Endothelial cell of umbilical vein (primary cell): ENCODE data around the gene KCNJ5. TPM values are rescaled to one million over a fixed set of nuclear protein-coding genes. Genes with fewer than 3 reads are reported as not detected.
A peak's percentile ranks its signal among the peaks of the same experiment; 100 is the strongest.

Source experiments
- BruUV-seq: library from RNA; stranded (reverse); fragments of 400-500 nt; replicated peaks from 2 replicates; lab custom pipeline; 2021; lab: Mats Ljungman, UMichigan
- CTCF ChIA-PET: fragments of 300-600, 350-600 bp; sonication (Branson Sonifier 250); formaldehyde crosslinking; loops from one replicate; lab custom pipeline; 2021; ENCODE audit warnings: antibody characterized with exemption, inconsistent platforms; lab: Charles Lee
- POLR2A ChIA-PET: fragments of 300-600, 350-600 bp; sonication (Branson Sonifier 250); formaldehyde crosslinking; loops from one replicate; lab custom pipeline; 2021; ENCODE audit warnings: antibody characterized with exemption, inconsistent platforms; lab: Charles Lee
- DNase-seq: peaks from one replicate; pipeline ENCODE4 v3.0.0-alpha.2; 2011; ENCODE audit warnings: low read depth, low spot score
- FAIRE-seq: peaks from 2 replicates; lab custom pipeline; 2011; peaks lifted over from hg19 to GRCh38; lab: Jason Lieb, UNC
- H2AFZ ChIP-seq: 2 replicates; pipeline ENCODE4 v1.6.0; 2012; ENCODE audit warnings: low read depth, low read length, control low read depth, inconsistent platforms
- H3K27ac ChIP-seq: 2 replicates; pipeline ENCODE4 v1.5.1; 2011; ENCODE audit warnings: low read depth, mild to moderate bottlenecking, control low read depth, low read length, moderate library complexity; ENCODE audit not compliant: insufficient read depth
- H3K27me3 ChIP-seq, 2 experiments: 2 replicates each; pipeline versions ENCODE4 v1.6.0 to v1.6.1; 2011; ENCODE audit warnings: low read length in 2 of 2, mixed read lengths in 1 of 2; ENCODE audit not compliant: control insufficient read depth in 2 of 2, insufficient read depth in 2 of 2
- H3K36me3 ChIP-seq, 2 experiments: 2 replicates in 1 of 2; 3 replicates in 1 of 2; pipeline ENCODE4 v1.5.1; 2011; ENCODE audit warnings: low read length in 2 of 2, mild to moderate bottlenecking in 1 of 2, moderate library complexity in 1 of 2; ENCODE audit not compliant: control insufficient read depth in 2 of 2, insufficient read depth in 2 of 2; ENCODE audit errors: extremely low read depth in 1 of 2
- H3K4me1 ChIP-seq: 3 replicates; pipeline ENCODE4 v1.5.1; 2011; ENCODE audit warnings: mild to moderate bottlenecking, low read length; ENCODE audit not compliant: control insufficient read depth, insufficient read depth; ENCODE audit errors: extremely low read depth
- H3K4me2 ChIP-seq: 2 replicates; pipeline ENCODE4 v1.6.1; 2011; ENCODE audit warnings: low read length, control low read depth, mixed read lengths; ENCODE audit not compliant: insufficient read depth
- H3K4me3 ChIP-seq, 3 experiments: fragments of 200-600 bp in 1 of 3; sonication (generic), shearing (Covaris generic) in 1 of 3; replicated peaks in 1 of 3; 2 replicates each; pipeline ENCODE4 v1.5.1; 2011 to 2016; ENCODE audit warnings: control low read depth in 3 of 3, low read length in 3 of 3, mild to moderate bottlenecking in 2 of 3, inconsistent platforms in 1 of 3, low read depth in 1 of 3, moderate library complexity in 1 of 3; ENCODE audit not compliant: insufficient read depth in 1 of 3
- H3K79me2 ChIP-seq: 2 replicates; pipeline ENCODE4 v1.6.0; 2012; ENCODE audit warnings: low read length, inconsistent platforms; ENCODE audit not compliant: control insufficient read depth, insufficient read depth
- H3K9ac ChIP-seq: replicated peaks from 2 replicates; pipeline ENCODE3; 2011; ENCODE audit warnings: low read length, control low read depth; ENCODE audit not compliant: insufficient read depth; ENCODE audit errors: extremely low read depth
- H3K9me1 ChIP-seq: replicated peaks from 3 replicates; pipeline ENCODE4 v1.6.0; 2011; ENCODE audit warnings: mild to moderate bottlenecking, low read length; ENCODE audit not compliant: control insufficient read depth, insufficient read depth; ENCODE audit errors: extremely low read depth
- H3K9me3 ChIP-seq: replicated peaks from 2 replicates; pipeline ENCODE4 v1.5.1; 2012; ENCODE audit warnings: low read length, inconsistent platforms; ENCODE audit not compliant: control insufficient read depth, insufficient read depth
- H4K20me1 ChIP-seq: replicated peaks from 2 replicates; pipeline ENCODE3; 2011; ENCODE audit warnings: mild to moderate bottlenecking, low read length; ENCODE audit not compliant: control insufficient read depth, insufficient read depth; ENCODE audit errors: extremely low read depth
- CTCF ChIP-seq, 2 donors: IDR thresholded peaks; 1 replicate in 1 of 2; 2 replicates in 1 of 2; pipeline ENCODE4 v1.5.1; 2011; ENCODE audit warnings: low read length in 2 of 2, mild to moderate bottlenecking in 2 of 2, moderate library complexity in 2 of 2, control low read depth in 1 of 2, inconsistent platforms in 1 of 2, low read depth in 1 of 2; ENCODE audit not compliant: insufficient read depth in 1 of 2; ENCODE audit errors: extremely low read depth in 1 of 2
- EZH2 ChIP-seq: IDR thresholded peaks from 2 replicates; pipeline ENCODE4 v1.6.1; 2012; ENCODE audit warnings: borderline replicate concordance, low read depth, mild to moderate bottlenecking, moderate library complexity, low read length, inconsistent platforms; ENCODE audit not compliant: severe bottlenecking
- FOS ChIP-seq: IDR thresholded peaks from 2 replicates; pipeline ENCODE4 v1.6.1; 2011; ENCODE audit warnings: mild to moderate bottlenecking, low read length, moderate library complexity, borderline replicate concordance; ENCODE audit not compliant: insufficient read depth
- GATA2 ChIP-seq: IDR thresholded peaks from 2 replicates; pipeline ENCODE4 v1.7.0; 2011; ENCODE audit warnings: low read depth, mild to moderate bottlenecking, moderate library complexity, mixed read lengths, low read length; ENCODE audit not compliant: insufficient read length, insufficient read depth
- JUN ChIP-seq: IDR thresholded peaks from 2 replicates; pipeline ENCODE4 v1.6.1; 2011; ENCODE audit warnings: borderline replicate concordance, low read depth; ENCODE audit not compliant: insufficient read length, insufficient read depth
- MAX ChIP-seq: IDR thresholded peaks from 2 replicates; pipeline ENCODE4 v1.6.1; 2011; ENCODE audit not compliant: insufficient read depth, insufficient read length
- MYC ChIP-seq: IDR thresholded peaks from one replicate; pipeline ENCODE4 v1.6.1; 2011; ENCODE audit warnings: mild to moderate bottlenecking, low read depth, low read length
- POLR2A ChIP-seq: IDR thresholded peaks from 2 replicates; pipeline ENCODE4 v1.6.1; 2012; ENCODE audit warnings: low read depth, mild to moderate bottlenecking, control low read depth, low read length
- POLR2AphosphoS5 ChIP-seq: IDR thresholded peaks from 2 replicates; pipeline ENCODE4 v1.6.1; 2012; ENCODE audit warnings: low read depth, mild to moderate bottlenecking, control low read depth, low read length, moderate library complexity; ENCODE audit not compliant: insufficient read depth
- dilution Hi-C: fragments of 300-500 bp; cut with MboI; formaldehyde crosslinking; loops from one replicate; pipeline ENCODE4 v1.15.0; 2019; ENCODE audit warnings: low sequenced_read_pairs; ENCODE audit not compliant: extremely low pct_ligation_motif_present
- intact Hi-C: fragments of 100-400 bp; cut with micrococcal nuclease; formaldehyde crosslinking; loops from one replicate; pipeline ENCODE4 v1.10.0; 2022
- polyA plus RNA-seq, 4 experiments: library from polyadenylated mRNA; depleted of rRNA in 3 of 4; stranded (reverse) in 3 of 4; unstranded in 1 of 4; fragments of >200 nt; gene quantifications; 2 replicates each; pipeline versions ENCODE4 v1.2.1 to v1.2.3, GENCODE V29; 2011 to 2012; ENCODE audit warnings: missing spikeins in 1 of 4
- total RNA-seq: library from RNA; stranded (reverse); gene quantifications from 2 replicates; pipeline ENCODE4 v1.2.3, GENCODE V29; 2021

Gene KCNJ5
- total and polyA plus RNA-seq, 2 donors (not counting 3 experiments of a cell fraction or from before 2014, with no cell fraction given) = 0.13 TPM; not detected in 1

- Histone ChIP-seq H3K4me1 (peaks cover 2% of the 10 kb centered on the region), H3K36me3 (no peaks in the 10 kb centered on the region), H4K20me1 (no peaks in the 10 kb centered on the region), H3K4me3 (no peak overlapping the region), H3K79me2 (no peaks in the 10 kb centered on the region), H2AFZ (no peak overlapping the region), H3K4me2 (no peak overlapping the region), H3K9me1 (no peaks in the 10 kb centered on the region), H3K27ac (no peak overlapping the region), H3K9ac (no peak overlapping the region), H3K27me3 (peaks cover 0 to 5% of the 10 kb centered on the region in 2 experiments), H3K9me3 (no peaks in the 10 kb centered on the region)
- BruUV-seq = no TSS peak
- FAIRE-seq (peak; percentile 54), DNase-seq (peak; percentile 25)
- ChIA-PET CTCF (interaction anchor here (0.8 to 1.2 kb wide), 2 partner anchors 9 to 705 kb away, joined by 3 read pairs; no protein-coding TSS in a partner anchor), POLR2A (no interaction called here)
- dilution Hi-C loops = no loop called here
- intact Hi-C loops = no loop called here
- TF ChIP-seq FOS = peak; percentile 7
- TF ChIP-seq POLR2AphosphoS5 = no peak
These were observed 28.1 kb upstream of the KCNJ5 start for GRCh38 chr11:128862908-128863660.

- ChIA-PET CTCF (interaction anchor here (0.6 kb wide), 1 partner anchor 41 kb away, joined by 3 read pairs; no protein-coding TSS in a partner anchor), POLR2A (no interaction called here)
- no TSS peak for BruUV-seq
These were observed 25.7 kb upstream of the KCNJ5 start for GRCh38 chr11:128865490-128865889.

More at GRCh38 chr11:128865490-128865889, 25.7 kb upstream of the KCNJ5 start:
- H3K4me1 ChIP-seq = peaks cover 2% of the 10 kb centered on the region
- DNase-seq = no peak
- TF ChIP-seq POLR2A = no peak
- no peak for TF ChIP-seq JUN
- no peak for TF ChIP-seq MAX
- TF ChIP-seq GATA2 = no peak
- TF ChIP-seq POLR2AphosphoS5 = no peak
- TF ChIP-seq EZH2 = no peak
- no peak for TF ChIP-seq MYC
- TF ChIP-seq CTCF (IDR thresholded peaks at IDR 0.05; ENCODE audit: extremely low read depth in 1 of 2, insufficient read depth in 1 of 2, low read depth in 1 of 2, low read length in 2 of 2) = no peak
- no peak for TF ChIP-seq FOS
- peak; percentile 67 for FAIRE-seq
- no peak overlapping the region for H3K27ac ChIP-seq
- H3K9me1 ChIP-seq = no peaks in the 10 kb centered on the region
- no peak overlapping the region for H2AFZ ChIP-seq
- H3K79me2 ChIP-seq = no peaks in the 10 kb centered on the region
- peaks cover 0 to 5% of the 10 kb centered on the region in 2 experiments for H3K27me3 ChIP-seq
- intact Hi-C loops (loop anchor here (5.0 kb wide), 1 partner anchor 768 kb away; no protein-coding TSS in a partner anchor), dilution Hi-C loops (no loop called here)
- H3K36me3 ChIP-seq = no peaks in the 10 kb centered on the region
- no peak overlapping the region for H3K4me2 ChIP-seq
- no peak overlapping the region for H3K4me3 ChIP-seq
- H3K9ac ChIP-seq = no peak overlapping the region
- H4K20me1 ChIP-seq = no peaks in the 10 kb centered on the region
- no peaks in the 10 kb centered on the region for H3K9me3 ChIP-seq
